ENCODE results near the gene DCAF11.
A peak's percentile ranks its signal among the peaks of the same experiment; 100 is the strongest.

The DCAF11 gene

DNA sequence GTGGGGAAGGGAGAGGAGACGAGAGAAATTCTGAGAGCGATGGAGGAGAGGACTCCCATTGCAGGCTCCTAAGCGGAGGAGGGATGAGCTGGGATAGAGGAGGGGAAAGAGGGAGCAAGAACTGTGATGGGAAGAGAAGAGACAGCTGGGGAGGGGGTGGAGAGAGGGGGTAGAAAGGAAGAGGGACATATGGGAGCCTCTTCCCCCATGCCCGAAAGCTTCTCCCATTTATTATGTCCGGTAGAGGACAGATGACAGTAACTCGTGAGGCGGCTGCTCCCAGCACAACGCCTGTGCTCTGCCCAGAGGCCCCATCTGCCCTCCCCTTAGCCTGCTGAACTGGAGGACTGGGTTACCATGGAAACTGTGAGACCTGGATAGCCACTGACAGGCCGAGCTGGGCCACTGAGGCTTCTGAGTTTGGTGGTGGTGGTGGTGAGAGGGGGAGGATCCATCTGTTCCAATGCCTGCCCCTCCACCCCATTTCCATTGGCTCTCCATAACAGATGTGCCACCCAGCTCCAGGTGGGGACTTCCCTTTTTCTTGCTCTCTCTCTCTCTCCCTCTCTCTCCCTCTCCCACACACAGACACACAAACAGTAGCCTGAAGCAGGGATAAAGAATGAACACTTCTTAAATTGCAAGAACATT is 35.0 kb upstream of the DCAF11 start:
- DNase-seq = peak; percentile 16

DNA sequence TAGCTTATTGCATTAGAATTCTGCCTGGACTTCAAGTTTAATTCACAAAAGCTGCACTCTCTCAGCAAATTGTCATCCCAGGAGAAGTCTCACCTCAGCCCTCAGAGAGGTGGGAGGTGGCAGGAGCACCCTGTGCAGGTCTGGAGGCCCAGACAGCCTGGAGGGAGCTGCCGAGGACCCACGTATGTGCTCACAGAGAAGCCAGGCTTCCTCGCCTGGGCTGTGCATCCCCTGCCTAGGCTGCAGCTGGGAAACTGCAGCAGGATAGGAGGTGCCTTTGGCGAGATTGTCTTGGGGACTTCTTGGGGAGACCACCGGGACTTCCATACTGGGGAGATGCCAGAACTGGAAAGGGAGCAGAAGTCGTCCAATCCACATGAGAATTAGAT is 34.4 kb upstream of the DCAF11 start:
- no peak for DNase-seq

DNA sequence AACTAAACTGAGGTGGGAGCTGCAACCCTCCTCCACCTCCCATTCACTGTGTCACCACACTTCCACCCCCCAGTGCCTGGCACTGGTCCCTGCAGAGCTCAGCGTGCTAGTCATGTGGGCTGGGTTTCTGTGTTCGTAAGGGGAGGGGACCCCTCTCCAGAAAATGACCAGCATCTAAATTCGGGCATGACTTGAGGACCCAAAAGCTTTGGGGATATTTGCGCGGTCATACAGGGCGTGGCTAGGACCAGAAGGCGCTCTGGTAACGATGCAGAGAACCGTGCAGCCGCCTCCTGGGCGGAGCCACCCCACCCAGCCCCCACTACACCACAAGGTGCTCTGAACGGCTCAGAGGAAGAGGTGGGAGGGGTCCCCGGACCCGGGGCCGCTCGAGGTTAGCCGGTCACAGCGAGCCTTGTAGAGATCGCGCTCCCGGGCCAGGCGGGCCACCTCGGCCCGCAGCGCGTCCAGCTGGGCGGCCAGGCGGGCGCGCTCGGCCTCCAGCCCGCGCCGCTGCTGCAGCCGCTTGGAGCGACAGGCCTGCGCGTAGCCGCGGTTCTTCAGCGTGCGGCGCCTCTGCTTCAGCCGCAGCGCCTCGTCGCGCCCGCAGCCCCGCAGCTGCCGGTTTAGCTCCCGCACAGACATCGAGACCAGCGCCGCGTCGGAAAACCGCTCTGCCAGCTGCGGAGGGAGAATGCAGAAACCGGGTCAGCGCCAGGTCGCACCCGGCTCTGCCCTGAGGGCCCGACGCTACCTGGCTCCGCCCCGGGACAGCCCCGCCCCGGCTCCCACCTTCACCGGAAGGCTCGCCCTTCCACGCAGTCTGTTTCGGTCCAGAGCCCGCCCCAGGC is 33.5 kb upstream of the DCAF11 start:
- DNase-seq = peak; percentile 86

DNA sequence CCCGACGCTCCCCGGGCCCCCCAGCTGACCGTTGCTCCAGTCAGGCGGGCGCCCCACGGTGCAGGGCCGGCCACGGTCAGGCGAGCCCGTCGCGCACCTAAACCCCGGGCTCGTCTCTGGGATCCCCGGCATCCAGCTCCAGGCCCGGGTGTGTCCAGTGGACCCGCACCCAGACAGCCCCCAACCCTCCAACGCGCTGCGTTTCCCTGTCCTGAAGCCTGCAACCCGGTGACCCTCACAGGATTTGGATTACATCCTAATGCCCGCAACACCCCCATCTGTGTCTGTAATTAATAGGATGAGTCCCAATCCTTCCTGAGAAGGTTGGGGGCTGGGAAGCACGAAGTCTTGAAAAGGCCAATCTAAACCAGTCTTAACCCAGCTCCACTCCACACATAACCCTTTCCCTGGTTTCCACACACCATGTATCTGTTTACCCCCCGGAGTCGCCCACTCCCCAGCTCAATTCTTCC is 32.8 kb upstream of the DCAF11 start:
- peak; percentile 39 for DNase-seq

DNA sequence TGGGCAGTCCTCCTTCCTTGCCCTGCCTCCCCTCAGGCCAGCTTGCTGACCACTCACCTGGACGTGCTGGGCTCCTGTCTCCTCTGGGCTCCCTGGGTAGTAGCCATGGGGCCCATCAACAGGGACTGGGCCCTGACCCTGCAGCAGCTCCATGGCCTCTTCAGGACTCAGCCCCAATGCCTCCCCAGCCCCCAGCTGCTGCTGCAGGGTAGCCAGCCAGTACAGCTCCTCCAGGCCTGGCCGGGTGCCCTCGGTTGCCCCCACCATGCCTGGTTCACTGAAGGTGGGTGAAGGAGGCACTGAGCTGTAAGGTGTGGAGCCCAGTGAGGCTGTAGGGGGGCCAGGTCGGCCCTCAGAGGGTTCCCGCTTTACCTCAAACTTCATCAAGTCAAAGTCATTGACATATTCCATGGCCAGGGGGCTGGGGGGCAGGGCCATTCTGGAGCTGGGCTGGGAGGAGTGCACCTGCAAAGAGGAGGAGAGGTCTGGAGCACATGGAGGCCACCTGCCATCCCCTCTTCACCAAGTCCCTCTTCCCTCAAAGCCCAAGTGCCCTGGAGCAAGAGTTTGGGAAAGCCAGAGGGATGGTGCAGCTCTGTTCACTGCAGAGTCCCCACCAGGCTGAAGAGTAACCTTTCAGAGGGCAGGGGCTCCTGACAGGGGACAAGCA is 32.0 kb upstream of the DCAF11 start:
- DNase-seq = no peak

DNA sequence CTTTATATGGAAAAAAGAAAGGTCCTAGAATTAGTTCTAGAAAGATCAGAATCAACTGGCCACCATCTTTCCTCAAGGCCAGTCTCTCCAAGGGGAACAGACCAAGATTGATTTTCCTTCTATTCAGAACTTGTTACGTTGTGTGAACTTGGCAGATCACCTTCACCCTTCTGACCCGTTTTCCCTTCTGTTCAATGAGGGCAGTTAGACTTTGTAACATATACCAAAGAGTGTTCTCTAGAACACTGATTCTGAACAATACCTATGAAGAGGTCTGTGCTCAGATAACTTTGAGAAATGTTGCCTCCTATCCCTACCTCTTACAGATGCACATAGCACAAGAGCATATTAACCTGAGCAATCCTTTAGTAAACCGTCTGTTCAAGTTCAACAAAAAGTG is 31.1 kb upstream of the DCAF11 start:
- DNase-seq = no peak

DNA sequence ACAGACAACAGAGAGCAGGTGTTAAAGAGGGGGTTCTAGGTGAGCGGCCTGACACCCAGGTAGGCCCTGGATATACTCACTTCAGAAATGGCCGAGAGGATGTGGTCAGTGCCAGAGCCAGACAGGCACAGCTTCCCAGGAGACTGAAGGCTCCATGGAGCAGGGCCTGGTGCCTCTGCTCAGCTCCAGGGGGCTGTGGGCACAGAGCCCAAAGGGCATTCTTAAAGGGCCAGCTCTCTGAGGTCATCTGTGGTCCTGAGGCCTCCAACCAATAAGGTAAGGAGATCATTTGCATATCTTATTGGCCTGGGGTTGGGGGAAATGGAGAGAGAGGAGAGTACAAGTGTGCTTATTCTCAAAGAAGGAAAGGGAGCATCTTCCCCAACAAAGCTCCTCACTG is 30.1 kb upstream of the DCAF11 start:
- DNase-seq = no peak

DNA sequence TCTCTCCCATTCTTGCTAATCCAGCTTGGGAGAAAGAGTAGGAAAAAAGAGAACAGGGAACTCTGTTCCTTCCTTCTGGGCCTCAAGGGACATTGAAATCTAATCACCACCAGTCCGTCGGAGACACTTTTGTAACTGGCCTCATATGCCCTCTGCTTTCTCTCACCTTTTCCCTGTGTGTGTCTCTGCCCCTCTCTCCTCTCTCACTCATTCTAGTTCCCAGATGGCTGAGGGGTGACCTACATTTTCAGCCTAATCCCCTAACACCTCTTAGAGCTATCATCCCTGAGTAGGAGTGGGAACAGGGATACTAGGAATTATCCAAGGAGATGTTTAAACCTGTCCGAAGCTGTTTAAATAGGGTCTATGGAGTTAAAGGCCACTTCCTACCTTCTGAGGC is 29.4 kb upstream of the DCAF11 start:
- no peak for DNase-seq

DNA sequence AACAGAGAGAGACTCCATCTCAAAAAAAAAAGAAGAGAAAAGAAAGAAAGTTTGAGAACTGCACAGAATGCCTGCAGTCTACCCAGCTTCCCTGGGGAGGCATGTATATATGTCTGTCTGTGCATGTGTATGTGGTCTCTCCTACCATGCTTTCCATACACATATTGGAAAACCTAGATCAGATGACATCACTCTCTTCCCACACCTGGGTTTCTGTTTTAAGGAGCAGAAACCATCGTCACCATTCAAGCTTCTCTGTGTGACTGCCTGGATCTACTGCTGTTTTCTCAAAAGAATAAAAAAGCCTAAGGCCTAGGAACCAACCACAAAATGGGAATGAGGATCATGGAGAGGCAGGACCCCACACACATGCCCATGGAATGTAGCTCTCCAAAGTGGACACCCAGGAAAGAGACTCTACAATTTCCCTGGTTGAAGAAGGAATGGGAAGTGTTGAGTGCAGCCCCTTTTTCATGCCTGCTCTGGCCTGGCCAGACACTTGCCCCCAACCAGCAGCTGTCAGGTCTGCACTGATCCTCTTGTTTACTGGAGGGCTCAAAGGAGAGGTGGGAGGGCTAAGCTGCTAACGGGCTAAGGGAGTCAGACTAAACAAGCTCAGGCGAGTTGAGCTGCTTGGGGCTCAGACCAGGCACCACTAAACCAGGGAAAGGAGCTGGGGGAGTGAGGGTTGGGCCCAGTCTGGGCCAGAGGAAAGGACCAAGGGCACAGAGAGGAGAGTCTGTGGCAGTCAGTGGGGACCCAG is 28.2 kb upstream of the DCAF11 start:
- DNase-seq = no peak

DNA sequence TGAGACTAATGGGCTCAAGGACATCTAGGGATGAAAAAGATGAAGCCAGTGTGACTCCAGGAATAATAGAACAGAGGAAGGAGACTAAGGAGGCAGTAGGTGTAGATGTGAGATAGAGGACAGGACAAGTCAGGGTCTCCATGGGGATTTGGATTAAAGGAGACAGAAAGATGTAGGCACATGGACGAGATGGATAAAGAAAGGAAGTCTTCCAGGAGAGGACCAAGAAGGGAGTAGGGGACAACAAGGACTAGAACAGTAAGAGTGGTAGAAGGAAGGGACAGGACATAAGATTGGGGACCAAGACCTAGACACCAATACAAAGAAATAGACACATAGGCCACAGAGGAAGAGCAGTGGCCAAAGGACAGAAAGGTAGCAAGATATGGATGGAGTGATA is 27.6 kb upstream of the DCAF11 start:
- DNase-seq = no peak

DNA sequence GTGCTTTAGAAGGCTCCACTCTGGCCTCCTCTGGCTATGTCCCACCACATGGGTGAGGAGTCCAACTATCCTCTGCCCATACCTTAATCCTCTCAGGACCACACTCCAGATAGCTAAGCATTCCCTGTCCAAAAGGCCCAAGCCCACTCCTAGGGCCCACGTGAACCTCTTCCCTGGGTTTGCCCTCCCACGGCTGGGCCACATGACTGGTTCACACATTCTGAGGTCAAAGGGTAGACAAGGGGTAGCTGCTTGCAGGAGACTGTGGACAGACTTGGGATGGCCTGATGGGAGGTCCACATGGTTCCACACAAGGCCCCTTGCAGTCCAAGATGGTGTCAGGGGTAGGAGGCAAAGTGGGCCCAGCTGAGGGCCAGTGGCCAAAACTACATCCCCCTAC is 26.5 kb upstream of the DCAF11 start:
- no peak for DNase-seq

DNA sequence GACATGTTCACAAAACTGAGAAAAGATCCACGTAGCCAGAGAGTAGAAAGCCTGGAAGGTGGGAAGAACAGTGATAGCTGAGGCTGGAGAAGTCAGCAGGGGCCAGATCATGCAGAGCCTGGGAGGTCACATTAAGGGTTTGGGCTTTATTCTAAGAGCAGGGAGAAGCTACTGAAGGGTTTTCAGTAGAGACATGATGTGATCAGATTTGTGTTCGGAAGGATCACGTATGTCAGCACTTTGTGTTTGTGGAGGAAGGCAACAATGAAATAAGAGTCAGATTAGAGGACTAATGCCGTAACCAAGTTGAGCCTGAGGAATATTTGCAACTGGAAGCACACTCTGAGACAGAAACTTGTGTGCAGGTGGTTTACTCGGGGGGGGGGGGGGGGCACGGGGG is 24.7 kb upstream of the DCAF11 start:
- no peak for DNase-seq

DNA sequence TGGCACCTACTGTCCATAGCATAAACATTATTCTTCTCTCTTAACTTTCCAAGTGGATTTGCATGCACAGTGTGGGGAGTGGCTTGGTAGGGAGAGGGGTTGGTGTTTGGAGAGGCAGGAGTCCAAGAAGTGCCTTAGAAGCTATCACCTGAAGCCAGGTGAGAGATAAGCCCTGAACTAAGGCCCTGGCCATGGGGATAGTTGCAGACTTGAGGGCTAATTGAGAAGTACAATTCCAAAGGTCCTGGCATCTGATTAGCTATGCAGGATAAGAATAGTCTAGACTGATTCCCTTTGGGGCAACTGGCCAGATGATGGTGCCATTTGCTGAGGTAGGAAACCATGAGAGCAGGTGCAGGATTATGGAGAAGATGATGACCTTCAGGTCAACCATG is 22.5 kb upstream of the DCAF11 start:
- DNase-seq = no peak

DNA sequence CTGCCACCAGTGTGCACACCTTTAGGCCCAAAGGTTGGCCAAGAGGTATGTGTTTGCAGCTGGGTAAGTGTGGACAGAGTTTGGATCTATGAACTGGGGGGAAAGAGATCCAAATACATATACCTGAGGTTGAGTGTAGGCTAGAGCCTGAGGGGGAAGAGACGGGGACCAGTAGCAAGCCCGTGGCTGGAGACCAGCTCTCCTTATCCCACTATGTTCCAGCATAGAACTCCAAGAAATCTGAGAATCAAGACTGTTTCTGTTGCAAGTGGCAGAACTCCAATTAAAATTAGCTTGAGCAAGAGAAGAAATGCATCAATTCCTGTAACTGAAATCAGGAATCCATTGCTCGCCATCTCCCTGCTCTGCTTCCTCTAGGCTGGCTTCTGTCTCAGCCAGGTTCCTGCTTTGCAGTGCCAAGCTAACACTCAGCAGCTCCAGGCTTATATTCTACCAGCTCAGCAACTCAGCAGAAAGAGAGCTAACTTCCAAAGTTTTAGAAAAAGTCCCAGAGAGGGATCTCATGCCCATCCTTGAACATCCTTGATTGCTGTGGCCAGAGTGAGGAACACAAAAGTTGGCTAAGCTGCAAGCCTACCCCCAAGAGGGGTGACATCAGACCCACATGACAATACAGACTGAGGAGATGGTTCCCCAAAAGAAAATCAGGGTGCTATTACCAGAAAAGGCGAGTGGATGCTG is 21.9 kb upstream of the DCAF11 start:
- DNase-seq = no peak

DNA sequence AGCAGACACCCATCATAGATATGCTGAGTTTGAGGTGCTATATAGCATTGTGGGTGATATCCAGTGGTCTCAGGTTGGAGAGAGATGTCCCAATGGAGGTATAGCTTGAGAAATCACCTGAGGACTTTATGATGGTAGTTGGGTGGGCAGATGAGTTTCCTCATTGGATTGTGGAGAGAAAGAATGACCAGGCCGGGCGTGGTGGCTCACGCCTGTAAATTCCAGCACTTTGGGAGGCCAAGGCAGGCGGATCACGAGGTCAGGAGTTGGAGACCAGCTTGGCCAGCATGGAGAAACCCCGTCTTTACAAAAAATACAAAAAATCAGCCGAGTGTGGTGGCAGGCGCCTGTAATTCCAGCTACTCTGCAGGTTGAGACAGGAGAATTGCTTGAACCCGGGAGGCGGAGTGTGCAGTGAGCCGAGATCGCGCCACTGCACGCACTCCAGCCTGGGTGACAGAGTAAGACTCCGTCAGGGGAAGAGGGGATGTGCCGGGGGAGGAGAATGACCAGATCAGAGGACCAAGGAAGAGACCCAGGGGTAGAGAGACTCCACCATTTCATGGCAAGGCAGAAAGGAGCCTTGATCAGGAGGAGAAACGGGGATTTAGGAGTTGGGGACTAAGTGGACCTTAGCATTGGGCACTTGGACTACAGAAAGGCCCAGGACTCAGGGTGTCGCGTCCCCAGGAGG is 21.2 kb upstream of the DCAF11 start:
- DNase-seq = no peak

DNA sequence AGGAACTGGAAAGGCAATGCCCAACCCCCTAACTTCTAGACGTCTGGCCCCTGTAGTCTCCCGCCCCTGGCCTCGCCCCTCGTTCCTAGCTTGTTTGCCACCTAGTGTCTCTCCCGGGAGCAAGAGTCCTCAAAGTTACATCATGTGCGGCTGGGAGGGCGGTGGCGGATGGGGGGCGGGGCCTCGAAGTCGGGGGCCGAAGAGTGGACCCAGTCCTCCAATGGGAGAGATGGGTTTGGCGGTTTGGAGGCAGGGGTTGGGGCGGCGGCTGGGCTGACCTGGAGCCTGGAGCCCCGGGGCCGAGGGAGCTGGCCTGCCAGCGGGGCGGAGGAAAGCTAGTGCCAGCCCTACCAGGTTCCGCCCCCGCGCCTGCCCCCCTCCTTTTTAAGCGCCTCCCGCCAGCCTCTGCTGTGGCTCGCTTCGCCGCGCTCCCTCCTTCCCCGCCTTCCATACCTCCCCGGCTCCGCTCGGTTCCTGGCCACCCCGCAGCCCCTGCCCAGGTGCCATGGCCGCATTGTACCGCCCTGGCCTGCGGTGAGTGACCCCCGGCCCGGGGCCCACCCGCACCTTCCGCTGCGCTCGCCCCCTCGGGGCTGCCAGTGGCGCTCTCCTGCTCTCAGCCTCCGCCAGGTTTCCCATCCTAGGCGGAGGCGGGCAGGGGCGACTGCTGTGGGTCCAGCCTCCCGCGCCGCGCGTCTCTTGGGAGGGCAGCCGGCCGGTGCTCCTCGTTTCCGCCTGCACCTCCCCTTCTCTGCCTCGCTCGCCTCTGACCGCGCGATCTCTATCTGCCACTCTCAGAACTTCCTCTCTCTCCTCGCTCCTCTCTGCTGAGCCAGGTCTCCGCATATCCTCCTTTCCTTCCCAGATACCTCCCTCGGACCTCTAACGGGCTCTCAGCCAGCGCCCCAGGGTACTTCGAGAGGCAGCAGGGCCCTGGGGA is 20.4 kb upstream of the DCAF11 start, which contains the start of gene PCK2:
PCK2 (plus strand) TSS at position 411 of the 940 bp plus-strand sequence; CDS start at position 506, 95 bp downstream.
- DNase-seq = peak; percentile 97

DNA sequence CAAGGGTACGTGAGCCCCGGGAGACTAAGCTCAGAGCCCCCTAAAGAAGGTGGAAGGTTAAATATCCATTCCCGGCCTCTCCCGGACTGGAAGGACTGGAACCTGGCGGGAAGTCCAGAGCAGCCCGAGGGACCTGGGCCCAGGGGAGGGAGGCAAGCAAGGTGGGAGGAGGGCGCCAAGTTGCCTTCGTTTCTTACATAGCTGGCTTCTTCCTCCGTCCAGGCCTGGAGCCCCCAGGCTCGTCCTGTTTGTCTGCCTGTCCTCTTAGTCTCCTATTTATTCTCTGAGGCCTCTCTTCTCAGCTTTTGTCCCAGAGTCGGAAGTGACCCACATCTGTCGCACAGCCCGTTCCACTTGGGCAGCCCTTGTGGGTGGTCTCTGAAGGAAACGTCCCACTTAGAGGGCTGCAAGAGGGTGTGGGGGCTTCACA is 19.7 kb upstream of the DCAF11 start:
- DNase-seq = no peak

DNA sequence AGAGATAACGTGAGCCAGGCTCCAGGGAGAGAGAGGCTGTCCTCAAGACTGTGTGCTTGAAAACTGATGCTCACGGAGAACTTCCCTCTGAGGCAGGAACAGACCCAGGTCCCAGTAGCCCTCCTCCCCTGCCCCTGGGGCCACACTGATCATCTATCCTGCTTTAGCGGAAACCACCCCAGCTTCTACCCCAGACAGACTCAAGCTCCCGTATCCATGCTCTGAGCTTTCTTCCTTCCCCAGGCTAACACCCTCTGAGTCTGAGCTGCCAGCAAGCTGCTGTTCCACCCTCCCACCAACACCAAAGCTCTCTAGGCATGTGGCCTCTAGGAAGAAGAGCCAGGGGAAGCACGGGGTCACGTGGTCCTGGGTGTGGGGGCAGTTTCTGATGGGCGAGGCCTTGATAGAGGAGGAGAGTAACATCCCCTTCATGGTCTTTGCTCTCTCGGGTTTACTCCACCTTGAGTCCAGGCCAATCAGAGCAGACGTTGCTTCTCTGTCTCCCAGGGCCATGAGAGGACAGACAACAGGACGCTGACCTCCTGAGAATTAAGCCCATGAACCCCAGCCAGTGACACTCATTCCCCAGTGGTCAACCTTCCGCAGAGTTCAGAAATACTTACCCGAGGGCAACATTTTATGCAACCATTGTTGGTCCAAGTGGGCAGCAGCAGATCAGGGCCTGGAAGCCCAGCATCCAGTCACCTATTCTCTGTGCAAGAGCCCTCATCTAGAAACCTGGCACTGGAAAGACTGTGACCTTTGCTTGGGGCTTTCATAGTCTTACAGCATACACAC is 19.1 kb upstream of the DCAF11 start:
- peak; percentile 42 for DNase-seq

DNA sequence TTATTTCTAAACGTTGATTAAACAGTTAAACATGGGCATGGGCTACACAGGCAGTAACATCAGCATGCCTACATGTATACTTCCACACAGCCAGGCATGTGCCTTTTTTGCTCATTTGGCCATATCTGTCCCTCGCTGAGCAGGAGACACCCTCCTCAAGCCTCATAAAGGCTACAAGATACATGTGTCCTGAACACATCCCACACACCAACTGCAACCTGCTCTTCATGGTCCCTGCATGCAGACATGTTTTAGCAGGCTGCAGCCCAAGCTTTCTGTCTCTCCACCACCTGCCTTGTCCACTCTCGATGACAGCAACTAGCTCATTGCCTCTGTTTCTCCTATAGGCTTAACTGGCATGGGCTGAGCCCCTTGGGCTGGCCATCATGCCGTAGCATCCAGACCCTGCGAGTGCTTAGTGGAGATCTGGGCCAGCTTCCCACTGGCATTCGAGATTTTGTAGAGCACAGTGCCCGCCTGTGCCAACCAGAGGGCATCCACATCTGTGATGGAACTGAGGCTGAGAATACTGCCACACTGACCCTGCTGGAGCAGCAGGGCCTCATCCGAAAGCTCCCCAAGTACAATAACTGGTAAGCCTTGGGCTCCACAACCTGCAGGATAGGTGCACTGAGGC is 17.9 kb upstream of the DCAF11 start:
- no peak for DNase-seq

Measured in DMS79 treated with DMSO at 0.1 percent for 48 hours (cell line).